ENCODE results near the gene SMIM8. TPM values are rescaled to one million over a fixed set of nuclear protein-coding genes. Genes with fewer than 3 reads are reported as not detected.
"Not testable (repeated sequence)": the region's sequence is repeated elsewhere in the genome, so short reads cannot be mapped to it uniquely, and the experiment has no call there.

Gene SMIM8
- total RNA-seq, 1 donor from 2014 or later = 17.7 TPM

GRCh38 chr6:87293526-87293925, 28.9 kb upstream of the SMIM8 start:
- H3K4me3 ChIP-seq = no peak overlapping the region
- peaks cover 29% of the 10 kb centered on the region for H3K27me3 ChIP-seq (ENCODE audit: low read depth)
- intact Hi-C loops (cut with micrococcal nuclease) = no loop called here
- H3K36me3 ChIP-seq = no peaks in the 10 kb centered on the region
- H3K27ac ChIP-seq (replicated peaks) = no peak overlapping the region
- no peak for TF ChIP-seq CTCF (IDR thresholded peaks at IDR 0.05; ENCODE audit: borderline replicate concordance)
- H3K9me3 ChIP-seq (replicated peaks) = no peaks in the 10 kb centered on the region
- no peak for DNase-seq
- no peaks in the 10 kb centered on the region for H3K4me1 ChIP-seq

- Histone ChIP-seq H3K9me3 (replicated peaks) (no peaks in the 10 kb centered on the region), H3K27ac (replicated peaks) (no peak overlapping the region), H3K36me3 (no peaks in the 10 kb centered on the region), H3K4me1 (no peaks in the 10 kb centered on the region), H3K27me3 (ENCODE audit: low read depth) (peaks cover 35% of the 10 kb centered on the region), H3K4me3 (no peak overlapping the region)
- no peak for TF ChIP-seq CTCF (IDR thresholded peaks at IDR 0.05; ENCODE audit: borderline replicate concordance)
- intact Hi-C loops (cut with micrococcal nuclease) = no loop called here
- DNase-seq = no peak
Observed at GRCh38 chr6:87297119-87297518, 25.3 kb upstream of the SMIM8 start.

- H3K27ac ChIP-seq (replicated peaks); DNase-seq; intact Hi-C loops (cut with micrococcal nuclease); H3K4me3 ChIP-seq; H3K36me3 ChIP-seq; H3K4me1 ChIP-seq; H3K9me3 ChIP-seq (replicated peaks): not testable (repeated sequence)
- H3K27me3 ChIP-seq (ENCODE audit: low read depth) = peaks cover 22% of the 10 kb centered on the region
Observed at GRCh38 chr6:87301277-87301676, 21.1 kb upstream of the SMIM8 start.

GRCh38 chr6:87308970-87309369, 13.4 kb upstream of the SMIM8 start:
- Histone ChIP-seq H3K9me3 (replicated peaks) (peaks cover 11% of the 10 kb centered on the region), H3K27me3 (ENCODE audit: low read depth) (peaks cover 9% of the 10 kb centered on the region), H3K4me3 (no peak overlapping the region), H3K27ac (replicated peaks) (no peak overlapping the region), H3K4me1 (no peaks in the 10 kb centered on the region), H3K36me3 (no peaks in the 10 kb centered on the region)
- TF ChIP-seq CTCF (IDR thresholded peaks at IDR 0.05; ENCODE audit: borderline replicate concordance) = no peak
- intact Hi-C loops (cut with micrococcal nuclease) = no loop called here
- no peak for DNase-seq

GRCh38 chr6:87312860-87313259, 9.5 kb upstream of the SMIM8 start:
- H3K36me3 ChIP-seq = no peaks in the 10 kb centered on the region
- TF ChIP-seq CTCF (IDR thresholded peaks at IDR 0.05; ENCODE audit: borderline replicate concordance) = no peak
- no peak overlapping the region for H3K4me3 ChIP-seq
- intact Hi-C loops (cut with micrococcal nuclease) = no loop called here
- no peak overlapping the region for H3K27ac ChIP-seq (replicated peaks)
- no peaks in the 10 kb centered on the region for H3K4me1 ChIP-seq
- DNase-seq = no peak
- H3K27me3 ChIP-seq (ENCODE audit: low read depth) = peaks cover 23% of the 10 kb centered on the region
- H3K9me3 ChIP-seq (replicated peaks) = peaks cover under 1% of the 10 kb centered on the region

- intact Hi-C loops (cut with micrococcal nuclease) = no loop called here
- no peak overlapping the region for H3K27ac ChIP-seq (replicated peaks)
- no peaks in the 10 kb centered on the region for H3K9me3 ChIP-seq (replicated peaks)
- no peak for DNase-seq
- TF ChIP-seq CTCF (IDR thresholded peaks at IDR 0.05; ENCODE audit: borderline replicate concordance) = no peak
- H3K27me3 ChIP-seq (ENCODE audit: low read depth) = peaks cover 23% of the 10 kb centered on the region
- no peaks in the 10 kb centered on the region for H3K4me1 ChIP-seq
- H3K36me3 ChIP-seq = no peaks in the 10 kb centered on the region
- H3K4me3 ChIP-seq = no peak overlapping the region
Observed at GRCh38 chr6:87315071-87315470, 7.3 kb upstream of the SMIM8 start.
